GM18498 (cell line): ENCODE results near the gene AADACL4.
"Not testable (repeated sequence)": the region's sequence is repeated elsewhere in the genome, so short reads cannot be mapped to it uniquely, and the experiment has no call there.

Source experiments
- ATAC-seq: cut with Tn5 transposase; IDR thresholded peaks from one replicate; pipeline ENCODE4 v1.9.1; 2021; ENCODE audit warnings: mild to moderate bottlenecking, moderate library complexity; ENCODE audit not compliant: unreplicated experiment

Gene AADACL4

DNA sequence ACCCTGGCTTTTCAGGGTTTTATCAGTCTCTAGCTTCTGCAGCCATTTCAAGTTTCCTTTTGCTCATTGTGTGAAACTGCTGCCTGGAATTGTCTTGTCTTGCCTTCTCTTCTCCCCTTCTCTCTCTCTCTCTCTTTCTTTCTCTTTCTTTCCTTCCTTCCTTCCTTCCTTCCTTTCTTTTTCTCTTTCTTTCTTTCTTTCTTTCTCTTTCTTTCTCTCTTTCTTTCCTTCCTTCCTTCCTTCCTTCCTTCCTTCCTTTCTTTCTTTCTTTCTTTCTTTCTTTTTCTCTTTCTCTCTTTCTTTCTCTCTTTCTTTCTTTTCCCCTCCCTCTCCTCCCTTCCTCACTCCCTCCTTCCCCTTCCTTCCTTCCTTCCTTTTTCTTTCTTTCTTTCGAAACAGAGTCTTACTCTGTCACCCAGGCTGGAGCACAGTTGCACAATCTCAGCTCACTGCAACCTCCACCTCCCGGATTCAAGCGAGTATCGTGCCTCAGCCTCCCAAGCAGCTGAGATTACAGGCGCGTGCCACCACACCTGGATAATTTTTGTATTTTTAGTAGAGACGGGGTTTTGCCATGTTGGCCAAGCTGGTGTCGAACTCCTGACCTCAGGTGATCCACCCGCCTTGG is 14.1 kb downstream of the AADACL4 start:
- not testable (repeated sequence) for ATAC-seq

DNA sequence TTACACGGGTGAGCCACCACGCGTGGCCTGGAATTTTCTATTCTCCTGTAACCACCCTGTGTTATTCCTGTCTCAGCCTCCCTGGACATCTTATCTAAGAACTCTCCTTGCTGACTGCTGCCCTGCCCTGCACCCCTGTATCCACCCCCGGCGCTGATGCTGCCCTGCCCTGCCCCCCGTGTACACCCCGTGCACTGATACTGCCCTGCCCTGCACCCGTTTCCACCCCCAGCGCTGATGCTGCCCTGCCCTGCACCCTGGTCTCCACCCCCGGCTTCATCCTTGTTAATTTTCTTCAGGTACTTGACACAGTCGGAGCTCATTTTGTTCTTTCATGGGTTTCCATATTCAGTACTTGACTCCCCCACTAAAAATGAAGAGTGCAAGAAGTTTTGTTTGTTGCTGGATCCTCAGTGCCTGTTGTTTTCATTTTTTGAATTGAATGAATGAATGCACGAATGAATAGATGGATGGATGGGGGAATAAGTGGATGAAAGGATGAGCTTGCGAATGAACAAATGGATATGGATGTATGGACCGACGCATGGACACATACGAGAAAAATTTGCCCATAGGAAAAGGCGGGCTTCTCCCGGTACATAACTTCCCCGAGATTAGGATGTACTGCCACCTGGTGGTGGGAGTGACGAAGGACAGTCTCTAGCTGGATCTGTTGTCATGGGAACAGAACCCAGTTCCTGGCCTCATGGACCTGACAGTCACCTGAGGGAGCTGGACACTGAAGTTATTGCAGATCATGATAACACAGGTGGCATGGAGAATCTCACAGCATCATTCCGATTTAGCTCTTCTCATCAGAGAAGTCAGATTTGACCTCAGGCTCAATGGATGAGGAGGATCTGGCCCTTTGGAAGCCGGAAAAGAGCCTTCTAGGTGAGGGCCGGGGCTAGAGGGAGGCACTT is 14.9 kb downstream of the AADACL4 start:
- no peak for ATAC-seq

DNA sequence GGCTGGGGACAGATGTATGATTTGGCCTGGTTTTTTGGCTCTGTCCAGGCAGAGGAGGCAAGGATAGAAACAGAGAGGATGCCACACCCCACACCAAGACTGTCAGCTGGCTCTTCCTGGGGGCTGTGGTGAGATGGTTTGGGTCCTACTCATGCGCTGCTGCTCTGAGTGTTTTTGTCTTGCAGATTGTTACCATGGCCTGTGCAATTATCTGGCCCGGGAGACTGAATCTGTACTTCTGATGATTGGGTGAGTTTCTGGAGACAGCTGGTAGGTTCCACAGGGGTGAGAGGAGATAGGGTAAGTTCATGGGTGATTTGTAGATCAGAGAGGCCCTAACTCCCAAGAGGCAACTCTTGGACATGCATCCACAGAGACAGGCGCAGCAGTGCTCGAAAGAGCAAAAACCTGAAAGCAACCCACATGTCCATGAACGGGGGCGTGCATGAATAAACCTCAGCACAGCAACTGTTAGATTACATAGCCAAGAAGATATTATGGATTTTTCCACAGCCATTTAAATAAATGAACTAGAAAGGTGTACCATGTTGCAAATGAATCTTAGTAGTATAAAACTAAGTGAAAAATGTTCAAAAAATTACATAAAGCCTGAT is 17.8 kb downstream of the AADACL4 start:
- ATAC-seq: no peak

DNA sequence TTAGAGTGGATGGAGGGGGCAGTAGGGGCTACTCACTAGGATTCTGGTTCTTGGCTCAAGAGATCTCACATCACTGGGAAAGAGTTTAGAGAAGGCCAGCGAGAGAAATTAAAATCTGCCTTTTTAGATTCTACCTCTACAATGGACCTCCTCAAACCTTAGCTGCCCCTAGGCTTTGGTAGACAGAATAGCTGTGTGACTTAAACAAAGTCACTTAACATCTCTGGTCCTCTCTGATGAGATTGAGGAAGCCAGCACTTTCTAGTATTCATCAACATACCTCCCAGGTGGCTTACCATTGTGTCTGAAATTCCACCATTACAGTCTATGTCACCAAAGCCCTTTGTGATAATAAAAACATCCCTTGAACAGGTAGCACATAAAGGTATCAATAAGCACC is 18.7 kb downstream of the AADACL4 start:
- ATAC-seq: no peak

DNA sequence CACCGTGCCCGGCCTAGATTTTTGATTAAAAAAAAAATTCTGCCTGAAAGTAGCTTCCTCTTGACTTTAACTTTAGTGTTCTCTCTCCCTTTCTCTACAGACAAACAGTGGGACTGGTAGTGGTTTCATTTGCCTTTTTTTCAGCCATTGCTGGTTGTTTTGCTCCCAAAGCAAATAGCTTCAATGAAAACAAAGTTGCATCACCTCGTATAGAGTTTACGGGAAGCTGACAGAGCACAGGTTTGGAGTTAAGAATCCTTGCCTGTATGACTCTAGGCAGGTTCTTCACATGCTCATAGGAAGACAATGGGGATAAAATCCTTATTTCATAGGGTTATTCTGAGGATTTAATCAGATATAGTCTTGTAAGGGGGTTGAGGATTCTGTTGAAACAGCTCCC is 21.6 kb downstream of the AADACL4 start:
- ATAC-seq: no peak

DNA sequence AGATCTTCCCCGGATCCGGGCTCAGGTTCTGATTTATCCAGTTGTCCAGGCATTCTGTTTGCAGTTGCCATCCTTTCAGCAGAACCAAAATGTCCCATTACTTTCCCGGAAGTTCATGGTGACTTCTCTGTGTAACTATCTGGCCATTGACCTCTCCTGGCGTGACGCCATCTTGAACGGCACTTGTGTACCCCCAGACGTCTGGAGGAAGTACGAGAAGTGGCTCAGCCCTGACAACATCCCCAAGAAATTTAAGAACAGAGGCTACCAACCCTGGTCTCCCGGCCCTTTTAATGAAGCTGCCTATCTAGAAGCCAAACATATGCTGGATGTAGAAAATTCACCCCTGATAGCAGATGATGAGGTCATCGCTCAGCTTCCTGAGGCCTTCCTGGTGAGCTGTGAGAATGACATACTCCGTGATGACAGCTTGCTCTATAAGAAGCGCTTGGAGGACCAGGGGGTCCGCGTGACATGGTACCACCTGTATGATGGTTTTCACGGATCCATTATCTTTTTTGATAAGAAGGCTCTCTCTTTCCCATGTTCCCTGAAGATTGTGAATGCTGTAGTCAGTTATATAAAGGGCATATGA is 22.4 kb downstream of the AADACL4 start:
- no peak for ATAC-seq

DNA sequence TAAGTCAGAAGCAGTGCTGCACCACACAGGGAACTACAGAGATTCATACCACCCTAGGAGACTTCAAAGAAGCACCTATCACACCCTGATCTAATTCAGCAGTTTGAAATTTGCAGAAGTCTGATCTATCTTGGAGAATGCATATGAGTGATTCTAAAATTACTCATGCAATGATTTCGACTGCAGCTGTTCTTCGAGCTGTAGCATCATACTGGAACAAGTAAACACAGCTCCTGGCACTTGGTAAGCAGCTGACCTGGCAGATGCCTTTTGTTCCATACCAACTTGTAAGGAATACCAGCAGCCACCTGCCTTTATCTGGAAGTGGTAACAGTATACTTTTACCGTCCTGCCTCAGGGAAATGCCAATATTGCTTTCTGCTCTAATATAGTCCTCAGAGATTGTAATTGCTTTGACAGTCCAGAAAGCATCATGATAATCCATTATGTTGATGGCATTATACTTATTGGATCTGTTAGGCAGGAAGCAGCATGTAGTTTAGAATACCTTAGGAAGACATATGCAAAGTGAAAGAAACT is 25.7 kb downstream of the AADACL4 start:
- ATAC-seq: no peak

DNA sequence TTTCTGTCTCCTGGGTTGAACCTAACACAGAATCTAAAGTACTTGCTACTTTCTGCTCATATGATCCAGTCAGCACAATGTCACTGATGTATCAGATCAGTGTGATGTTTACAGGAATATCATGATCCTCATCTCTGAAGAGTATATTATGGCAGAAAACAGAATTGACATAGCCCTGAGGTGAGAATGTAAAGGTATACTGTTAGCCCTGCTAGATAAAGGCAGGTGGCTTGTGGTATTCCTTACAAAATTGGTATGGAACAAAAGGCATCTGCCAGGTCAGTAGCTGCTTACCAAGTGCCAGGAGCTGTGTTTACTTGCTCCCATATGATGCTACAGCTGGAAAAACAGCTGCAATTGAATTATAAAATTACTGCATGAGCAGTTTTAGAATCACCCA is 30.5 kb downstream of the AADACL4 start:
- ATAC-seq: no peak

DNA sequence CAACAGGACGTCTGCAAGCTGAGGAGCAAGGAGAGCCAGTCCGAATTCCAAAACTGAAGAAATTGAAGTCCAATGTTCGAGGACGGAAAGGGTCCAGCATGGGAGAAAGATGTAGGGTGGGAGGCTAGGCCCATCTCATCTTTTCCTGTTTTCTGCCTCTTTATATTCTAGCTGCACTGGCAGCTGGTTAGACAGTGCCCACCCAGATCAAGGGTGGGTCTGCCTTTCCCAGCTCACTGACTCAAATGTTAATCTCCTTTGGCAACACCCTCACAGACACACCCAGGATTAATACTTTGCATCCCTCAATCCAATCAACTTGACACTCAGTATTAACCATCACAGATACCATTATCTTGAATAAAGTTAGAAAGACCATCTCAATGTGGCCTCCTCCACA is 32.2 kb downstream of the AADACL4 start:
- not testable (repeated sequence) for ATAC-seq

DNA sequence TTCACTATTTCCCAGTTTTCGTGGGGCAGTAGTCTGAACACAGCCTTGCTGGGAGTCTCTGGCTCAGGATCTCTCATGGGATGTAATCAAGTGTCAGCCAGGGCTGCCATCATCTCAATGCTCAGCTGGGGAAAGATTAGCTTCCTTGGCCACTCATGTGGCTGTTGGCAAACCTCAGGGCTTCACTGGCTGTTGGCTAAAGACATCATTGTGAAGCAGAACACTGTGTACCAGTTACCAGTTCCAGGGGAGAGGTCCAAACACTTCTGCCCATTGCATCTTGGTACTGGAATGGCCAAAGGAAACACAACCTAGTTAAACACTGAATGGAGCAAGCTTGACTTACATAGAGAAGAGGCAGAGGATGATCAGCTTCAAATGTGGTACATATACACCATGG is 33.7 kb downstream of the AADACL4 start:
- no peak for ATAC-seq

DNA sequence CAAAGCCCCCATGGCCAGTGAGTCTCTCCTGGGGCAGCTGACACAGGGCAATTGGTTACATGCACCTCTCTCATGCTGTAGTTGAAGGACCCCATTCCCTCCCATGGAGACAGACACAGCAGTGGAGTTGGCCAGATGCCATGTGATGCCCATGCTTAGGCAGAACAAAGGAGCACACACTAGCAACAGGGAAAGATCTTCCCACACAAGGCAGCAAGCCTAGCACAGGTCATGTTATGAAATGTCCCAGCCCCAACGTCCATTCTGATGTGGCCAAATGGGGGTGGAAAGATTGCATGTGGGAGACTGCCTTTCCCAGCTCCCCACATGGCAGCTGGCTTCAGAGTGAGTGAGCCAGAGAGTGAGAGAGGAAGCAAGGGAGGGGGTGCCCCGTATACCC is 34.5 kb downstream of the AADACL4 start:
- ATAC-seq: no peak

DNA sequence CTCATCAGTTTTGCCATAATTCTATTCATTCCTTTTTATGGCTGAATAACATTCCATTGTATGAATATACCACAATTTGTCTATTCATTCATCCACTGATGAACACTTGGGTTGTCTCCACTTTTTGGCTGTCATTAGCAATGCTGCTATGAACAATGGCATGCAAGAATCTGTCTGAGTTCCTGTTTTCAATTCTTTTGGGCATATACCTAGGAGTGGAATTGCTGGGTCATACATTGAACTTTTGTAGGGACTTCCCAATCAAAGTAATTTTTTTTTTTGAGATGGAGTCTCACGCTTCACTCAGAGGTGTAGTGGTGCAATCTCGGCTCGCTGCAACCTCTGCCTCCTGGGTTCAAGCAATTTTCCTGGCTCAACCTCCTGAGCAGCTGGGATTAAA is 34.9 kb downstream of the AADACL4 start:
- ATAC-seq: no peak

DNA sequence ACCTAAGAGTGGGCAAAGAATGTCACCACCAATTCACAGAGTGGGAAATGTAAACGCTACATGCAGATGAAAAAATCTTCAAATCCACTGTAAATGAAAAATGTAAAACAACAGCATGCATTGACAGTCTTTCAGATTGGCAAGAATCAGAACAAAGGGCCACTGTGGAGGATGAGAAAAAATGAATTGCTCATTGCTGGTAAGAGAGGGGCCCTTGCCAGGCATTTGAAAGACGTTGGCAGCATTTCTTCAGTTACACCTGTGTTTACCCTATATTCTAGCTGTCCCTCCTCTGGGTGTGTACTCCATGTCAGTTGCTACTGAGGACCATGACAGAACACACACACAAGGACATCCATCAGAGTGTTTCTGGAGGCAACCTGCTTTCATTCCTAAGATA is 46.3 kb downstream of the AADACL4 start:
- no peak for ATAC-seq

DNA sequence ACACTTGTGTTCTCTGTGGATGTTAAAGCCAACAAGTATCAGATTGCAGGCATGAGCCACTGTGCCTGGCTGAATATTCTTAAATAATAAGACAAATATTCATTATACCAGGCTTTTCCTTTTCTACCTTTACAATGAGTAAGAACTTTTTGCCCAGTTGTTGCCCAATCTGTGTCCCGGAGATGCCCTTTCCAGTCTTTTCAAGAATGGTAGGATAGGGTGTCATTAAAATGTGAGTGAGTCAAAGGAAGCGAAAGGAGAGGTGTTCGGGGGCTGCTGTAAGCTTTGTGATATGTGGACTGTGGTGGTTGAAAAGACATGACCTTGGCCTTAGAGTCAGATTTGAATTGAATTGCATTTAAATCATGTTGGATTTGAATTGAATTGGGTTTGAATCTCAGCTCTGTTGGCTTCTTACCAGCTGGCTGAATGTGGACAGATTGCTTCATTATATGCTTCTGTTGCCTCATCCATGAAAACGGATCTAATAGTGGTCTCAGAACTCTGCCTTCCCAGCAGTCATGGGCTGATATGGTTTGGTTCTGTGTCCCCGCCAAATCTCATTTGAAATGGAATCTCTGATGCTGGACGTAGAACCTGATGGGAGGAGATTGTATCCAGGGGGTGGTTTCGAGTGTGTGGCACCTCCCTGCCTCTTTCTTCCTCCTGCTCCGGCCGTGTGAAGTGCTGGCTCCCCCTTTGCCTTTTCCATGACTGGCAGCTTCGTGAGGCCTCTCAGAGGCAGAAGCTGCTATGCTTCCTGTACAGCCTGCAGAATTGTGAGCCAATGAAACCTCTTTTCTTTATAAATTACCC is 49.3 kb downstream of the AADACL4 start:
- no peak for ATAC-seq

DNA sequence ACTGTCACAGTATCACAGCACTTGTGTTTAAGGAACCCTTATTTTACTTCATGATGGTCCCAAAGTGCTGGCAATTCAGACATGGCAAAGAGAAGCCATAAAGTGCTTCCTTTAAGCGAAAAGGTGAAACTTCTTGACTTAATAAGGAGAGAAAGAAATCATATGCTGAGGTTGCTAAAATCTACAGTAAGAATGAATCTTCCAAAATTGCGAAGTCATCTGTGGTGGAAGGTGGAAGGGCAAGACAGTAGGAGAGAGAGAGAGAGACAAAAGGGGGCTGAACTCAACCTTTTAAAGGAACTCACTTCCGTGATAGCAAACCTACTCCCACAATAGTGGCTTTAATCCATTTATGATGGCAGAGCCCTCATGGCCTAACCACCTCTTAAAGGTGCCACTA is 52.8 kb downstream of the AADACL4 start:
- ATAC-seq: no peak

DNA sequence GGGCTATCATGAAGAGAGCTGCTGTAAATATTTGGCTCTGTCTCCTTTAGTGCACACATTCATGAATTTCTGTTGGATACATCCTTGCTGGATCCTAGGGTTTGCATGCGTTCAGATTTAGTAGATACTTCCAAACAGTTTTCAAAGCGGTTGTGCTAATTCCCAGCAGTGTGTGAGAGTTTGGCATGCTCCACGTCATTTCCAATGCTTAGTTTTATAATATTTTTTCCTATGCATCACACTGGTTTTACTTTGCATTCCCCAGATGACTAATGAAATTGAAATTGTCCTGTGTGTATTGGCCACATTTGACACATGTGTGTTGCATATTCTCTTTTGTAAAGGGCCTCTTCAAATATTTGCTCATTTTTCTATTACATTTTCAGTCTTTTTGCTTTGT is 53.5 kb downstream of the AADACL4 start:
- no peak for ATAC-seq

DNA sequence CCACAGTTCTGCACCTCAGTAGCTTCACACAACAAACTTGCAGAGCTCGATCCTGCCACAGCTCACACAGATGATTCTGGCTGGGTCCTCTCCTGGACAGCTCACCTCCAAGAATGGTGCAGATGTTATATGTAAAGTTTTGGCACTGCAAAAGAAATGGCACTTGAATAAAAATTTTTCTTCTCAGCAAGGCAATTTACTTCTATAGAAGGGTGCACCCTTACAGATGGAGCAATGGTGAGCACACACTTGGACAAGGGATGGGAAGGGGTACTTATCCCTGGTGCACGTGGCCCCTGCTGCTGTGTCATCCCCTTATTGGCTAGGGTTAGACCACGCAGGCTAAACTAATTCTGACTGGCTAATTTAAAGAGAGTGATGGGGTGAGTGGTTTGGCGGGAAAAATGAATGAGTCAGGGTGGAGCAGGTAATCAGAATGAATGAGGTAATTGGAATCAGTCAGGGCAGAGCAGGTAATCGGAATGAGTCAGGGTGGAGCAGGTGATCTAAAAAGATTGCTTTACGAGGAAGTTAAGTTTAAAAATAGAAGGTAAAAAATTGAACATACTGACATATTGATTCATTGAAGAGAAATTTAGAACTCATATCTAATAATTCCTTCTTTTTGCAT is 60.1 kb downstream of the AADACL4 start:
- ATAC-seq: no peak

DNA sequence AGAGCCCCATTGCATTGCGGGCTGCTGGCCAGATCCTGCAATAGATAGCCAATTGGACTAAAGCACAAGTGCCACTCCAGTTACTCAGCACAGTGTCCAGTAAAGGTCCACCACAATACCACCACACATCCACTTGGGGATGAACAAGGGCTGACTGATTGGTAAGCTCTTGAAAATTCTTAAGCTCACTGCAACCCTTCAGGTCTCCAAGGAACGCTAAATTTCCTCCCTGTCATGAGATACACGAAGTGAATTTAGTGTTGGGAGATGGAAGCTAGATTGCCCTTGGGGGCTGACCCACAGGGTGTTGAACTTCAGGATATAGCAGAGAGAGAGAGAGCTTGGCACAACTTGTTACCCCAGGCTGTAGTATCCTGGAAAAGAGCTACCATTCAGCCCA is 62.2 kb downstream of the AADACL4 start:
- no peak for ATAC-seq

DNA sequence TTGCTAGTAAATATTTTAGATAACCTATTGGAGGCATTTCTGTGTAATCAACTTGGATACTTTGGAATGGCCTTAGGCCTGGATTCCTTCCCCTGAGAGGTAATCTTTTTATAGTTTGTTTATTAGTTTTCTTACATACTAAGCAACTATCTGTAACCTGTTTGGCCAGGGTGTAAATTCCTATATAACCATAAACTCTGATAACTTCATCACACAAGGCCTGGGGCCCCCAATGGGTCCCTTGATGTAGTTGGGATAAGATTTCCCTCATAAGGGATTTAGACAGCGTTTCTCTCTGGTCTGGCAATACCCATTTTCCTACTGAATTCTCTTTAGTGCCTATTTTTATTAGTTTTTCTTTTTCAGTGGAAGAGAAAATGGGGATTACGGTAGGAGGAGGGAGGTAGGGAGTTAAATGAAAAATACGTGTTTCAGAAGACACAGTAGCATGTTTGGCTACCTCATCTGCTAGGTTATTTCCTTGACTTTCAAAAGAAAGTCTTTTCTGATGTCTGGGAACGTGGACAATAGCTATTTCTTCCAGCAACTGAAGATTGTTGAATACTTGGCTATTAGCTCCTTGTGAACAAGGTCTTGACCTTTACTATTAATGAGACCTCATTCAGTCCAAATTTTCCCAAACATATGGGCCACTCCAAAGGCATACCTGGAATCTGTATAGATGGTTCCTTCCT is 64.7 kb downstream of the AADACL4 start:
- ATAC-seq: no peak
